Osteoblast (primary cell): Measurements from ENCODE around the gene GALNT2. TPM values are rescaled to one million over a fixed set of nuclear protein-coding genes. Genes with fewer than 3 reads are reported as not detected.

Experiments used
- DNase-seq: peaks from one replicate; pipeline ENCODE4 v3.0.0; 2011; ENCODE audit warnings: low spot score, mixed read lengths; ENCODE audit not compliant: insufficient read length; ENCODE audit errors: missing footprints
- H2AFZ ChIP-seq: 2 replicates; pipeline ENCODE4 v1.6.0; 2011; ENCODE audit warnings: mild to moderate bottlenecking, low read length
- H3K27ac ChIP-seq: 2 replicates; pipeline ENCODE4 v1.5.1; 2011; ENCODE audit warnings: mild to moderate bottlenecking, low read depth, low read length, moderate library complexity
- H3K27me3 ChIP-seq: 2 replicates; pipeline ENCODE4 v1.6.0; 2012; ENCODE audit warnings: mild to moderate bottlenecking, control low read depth, inconsistent platforms, low read length, moderate library complexity; ENCODE audit not compliant: insufficient read depth
- H3K36me3 ChIP-seq: 2 replicates; pipeline ENCODE4 v1.5.1; 2011; ENCODE audit warnings: mild to moderate bottlenecking, low read length, control low read depth, moderate library complexity; ENCODE audit not compliant: insufficient read depth
- H3K4me1 ChIP-seq: 2 replicates; pipeline ENCODE4 v1.5.1; 2011; ENCODE audit warnings: mild to moderate bottlenecking, low read length, control low read depth, moderate library complexity; ENCODE audit not compliant: insufficient read depth
- H3K4me2 ChIP-seq: 2 replicates; pipeline ENCODE4 v1.6.0; 2011; ENCODE audit warnings: mild to moderate bottlenecking, low read length; ENCODE audit not compliant: insufficient read depth
- H3K4me3 ChIP-seq: fragments of 200-600 bp; sonication (generic); 3 replicates; pipeline ENCODE4 v1.5.1; 2012; ENCODE audit warnings: mild to moderate bottlenecking, low read length, inconsistent platforms; ENCODE audit not compliant: insufficient read depth
- H3K79me2 ChIP-seq: 2 replicates; pipeline ENCODE4 v1.6.0; 2012; ENCODE audit warnings: mild to moderate bottlenecking, low read length, control low read depth, inconsistent platforms; ENCODE audit not compliant: insufficient read depth
- H3K9me3 ChIP-seq: 2 replicates; pipeline ENCODE4 v1.5.1; 2011; ENCODE audit warnings: low read depth, low read length, control low read depth
- H4K20me1 ChIP-seq: 2 replicates; pipeline ENCODE4 v1.6.0; 2012; ENCODE audit warnings: mild to moderate bottlenecking, low read length, control low read depth; ENCODE audit not compliant: insufficient read depth
- total RNA-seq: library from RNA; depleted of rRNA; stranded (reverse); fragments of >200 nt; gene quantifications from 2 replicates; pipeline ENCODE4 v1.2.3, GENCODE V29; 2012
- TF ChIP-seq, protein P1 (sequence below): IDR thresholded peaks from 2 replicates; pipeline ENCODE4 v1.5.1; 2011; ENCODE audit warnings: mild to moderate bottlenecking, low read depth, low read length, moderate library complexity; ENCODE audit errors: extremely low read depth

GALNT2 gene
- total RNA-seq, 1 donor = 83.2 TPM

DNA sequence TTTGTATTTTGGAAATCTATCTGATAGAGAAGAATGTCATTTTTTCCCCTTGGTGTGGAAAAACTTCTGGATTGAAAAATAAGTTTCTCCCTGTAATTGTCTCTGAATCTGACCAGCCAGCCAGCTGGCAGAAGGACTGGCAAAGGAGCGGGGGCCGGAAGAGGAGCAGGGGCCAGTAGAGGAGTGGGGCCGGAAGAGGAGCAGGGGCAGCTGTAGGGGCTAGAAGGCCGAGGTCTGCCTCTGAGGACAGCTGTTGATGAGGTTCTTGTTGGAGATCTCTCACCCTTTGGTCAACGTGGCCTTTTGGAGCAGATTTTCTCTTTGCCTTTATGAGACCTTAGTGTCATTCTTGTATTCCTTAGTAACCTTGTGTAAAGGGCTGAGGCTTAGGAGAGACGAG, 121.8 kb downstream of the GALNT2 start:
- no peak overlapping the region for H3K4me3 ChIP-seq
- no peak overlapping the region for H2AFZ ChIP-seq
- no peak overlapping the region for H3K4me2 ChIP-seq
- peaks cover 50% of the 10 kb centered on the region for H4K20me1 ChIP-seq
- peaks cover 82% of the 10 kb centered on the region for H3K79me2 ChIP-seq
- no peak for DNase-seq
- no peaks in the 10 kb centered on the region for H3K27me3 ChIP-seq
- H3K4me1 ChIP-seq = peaks cover 24% of the 10 kb centered on the region
- TF ChIP-seq, protein P1, sequence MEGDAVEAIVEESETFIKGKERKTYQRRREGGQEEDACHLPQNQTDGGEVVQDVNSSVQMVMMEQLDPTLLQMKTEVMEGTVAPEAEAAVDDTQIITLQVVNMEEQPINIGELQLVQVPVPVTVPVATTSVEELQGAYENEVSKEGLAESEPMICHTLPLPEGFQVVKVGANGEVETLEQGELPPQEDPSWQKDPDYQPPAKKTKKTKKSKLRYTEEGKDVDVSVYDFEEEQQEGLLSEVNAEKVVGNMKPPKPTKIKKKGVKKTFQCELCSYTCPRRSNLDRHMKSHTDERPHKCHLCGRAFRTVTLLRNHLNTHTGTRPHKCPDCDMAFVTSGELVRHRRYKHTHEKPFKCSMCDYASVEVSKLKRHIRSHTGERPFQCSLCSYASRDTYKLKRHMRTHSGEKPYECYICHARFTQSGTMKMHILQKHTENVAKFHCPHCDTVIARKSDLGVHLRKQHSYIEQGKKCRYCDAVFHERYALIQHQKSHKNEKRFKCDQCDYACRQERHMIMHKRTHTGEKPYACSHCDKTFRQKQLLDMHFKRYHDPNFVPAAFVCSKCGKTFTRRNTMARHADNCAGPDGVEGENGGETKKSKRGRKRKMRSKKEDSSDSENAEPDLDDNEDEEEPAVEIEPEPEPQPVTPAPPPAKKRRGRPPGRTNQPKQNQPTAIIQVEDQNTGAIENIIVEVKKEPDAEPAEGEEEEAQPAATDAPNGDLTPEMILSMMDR = no peak
- no peaks in the 10 kb centered on the region for H3K9me3 ChIP-seq
- peaks cover 6% of the 10 kb centered on the region for H3K36me3 ChIP-seq
- no peak overlapping the region for H3K27ac ChIP-seq

DNA sequence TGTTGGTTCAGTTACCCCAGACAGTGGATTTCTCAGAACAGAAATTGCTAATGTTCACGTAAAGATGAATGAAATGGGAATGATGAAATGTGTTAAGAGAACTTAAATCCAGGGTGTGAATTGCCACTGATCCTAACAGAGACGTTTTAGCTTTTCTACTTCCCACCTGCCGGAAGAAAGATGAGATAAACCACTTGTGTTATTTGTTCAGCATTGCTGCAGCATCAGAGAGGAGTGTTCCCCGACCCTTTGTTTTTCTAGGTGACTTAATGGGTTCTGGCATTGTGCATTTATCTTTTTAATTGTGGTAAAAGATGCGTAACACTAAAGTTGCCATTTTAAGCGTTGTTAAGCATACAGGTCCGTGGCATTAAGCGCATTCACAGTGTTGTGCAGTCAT, 122.3 kb downstream of the GALNT2 start:
- Histone ChIP-seq H3K27ac (no peak overlapping the region), H3K27me3 (no peaks in the 10 kb centered on the region), H3K4me3 (no peak overlapping the region), H3K79me2 (peaks cover 84% of the 10 kb centered on the region), H3K36me3 (peaks cover 6% of the 10 kb centered on the region), H2AFZ (no peak overlapping the region), H3K4me1 (peaks cover 24% of the 10 kb centered on the region), H4K20me1 (peaks cover 50% of the 10 kb centered on the region), H3K9me3 (no peaks in the 10 kb centered on the region), H3K4me2 (no peak overlapping the region)
- no peak for DNase-seq
- TF ChIP-seq, protein P1 = no peak

DNA sequence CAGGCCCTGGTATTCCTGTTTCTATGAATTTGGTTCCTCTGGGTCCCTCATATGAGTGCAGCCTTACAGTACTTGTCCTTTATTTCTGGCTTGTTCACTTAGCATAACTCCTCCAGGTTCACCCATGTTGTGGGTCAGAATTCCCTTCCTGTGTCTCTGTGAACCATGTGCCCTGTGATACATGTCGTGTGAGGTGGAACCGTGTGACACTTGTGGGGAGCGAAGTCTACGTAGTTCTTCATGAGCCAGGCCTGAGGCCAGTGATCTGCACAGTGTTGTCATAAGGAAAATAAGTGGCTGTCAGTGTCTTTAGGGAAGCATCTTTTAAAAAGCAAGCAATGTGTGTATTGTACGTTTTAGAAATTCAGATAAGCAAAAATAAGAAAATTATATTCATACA, 122.8 kb downstream of the GALNT2 start:
- peaks cover 50% of the 10 kb centered on the region for H4K20me1 ChIP-seq
- no peak overlapping the region for H3K27ac ChIP-seq
- peaks cover 24% of the 10 kb centered on the region for H3K4me1 ChIP-seq
- no peak overlapping the region for H3K4me2 ChIP-seq
- no peak overlapping the region for H3K4me3 ChIP-seq
- DNase-seq = no peak
- H3K79me2 ChIP-seq = peaks cover 84% of the 10 kb centered on the region
- H3K36me3 ChIP-seq = peaks cover 6% of the 10 kb centered on the region
- H3K27me3 ChIP-seq = no peaks in the 10 kb centered on the region
- no peaks in the 10 kb centered on the region for H3K9me3 ChIP-seq
- TF ChIP-seq, protein P1 = no peak
- H2AFZ ChIP-seq = no peak overlapping the region

DNA sequence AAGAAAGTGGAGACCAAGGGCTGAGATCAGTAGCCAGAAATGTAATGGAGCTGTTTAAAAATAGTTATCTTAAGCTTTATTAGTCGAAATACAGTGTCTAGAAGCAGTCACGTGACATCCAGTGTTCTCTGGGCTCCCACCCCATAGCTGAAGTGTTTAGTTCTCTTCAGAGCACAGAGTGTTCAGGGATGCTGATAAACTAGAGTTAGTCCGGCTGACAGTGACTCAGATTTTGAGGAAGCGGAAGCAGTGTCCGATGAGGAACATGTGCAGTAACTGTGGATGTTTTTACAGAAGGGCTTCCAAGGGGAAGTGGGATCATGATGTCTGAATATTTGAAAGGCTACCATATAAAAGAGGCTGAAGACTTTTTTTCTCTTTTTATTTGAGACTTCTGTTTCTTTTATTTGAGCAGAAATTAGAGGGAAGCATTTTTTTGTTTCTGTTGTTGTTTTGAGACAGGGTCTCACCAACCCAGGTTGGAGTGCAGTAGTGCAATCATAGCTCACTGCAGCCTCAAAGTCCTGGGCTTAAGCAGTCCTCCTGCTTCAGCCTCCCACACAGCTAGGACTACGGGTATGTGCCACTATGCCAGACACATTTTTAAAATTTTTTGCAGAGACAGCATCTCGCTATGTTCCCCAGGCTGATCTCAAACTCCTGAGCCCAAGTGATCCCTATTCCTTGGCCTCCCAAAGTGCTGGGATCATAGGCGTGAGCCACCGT, 124.2 kb downstream of the GALNT2 start:
- DNase-seq = peak; percentile 94
- Histone ChIP-seq H2AFZ (no peak overlapping the region), H3K79me2 (peaks cover 85% of the 10 kb centered on the region), H3K9me3 (no peaks in the 10 kb centered on the region), H3K4me1 (peaks cover 12% of the 10 kb centered on the region), H3K4me3 (no peak overlapping the region), H3K27ac (peak overlapping the region; percentile 30), H3K27me3 (no peaks in the 10 kb centered on the region), H3K4me2 (no peak overlapping the region), H3K36me3 (peaks cover 6% of the 10 kb centered on the region), H4K20me1 (peaks cover 47% of the 10 kb centered on the region)
- TF ChIP-seq, protein P1 = no peak
